GM12878 (cell line): ENCODE data around the gene GIPC1. TPM values are rescaled to one million over a fixed set of nuclear protein-coding genes. Genes with fewer than 3 reads are reported as not detected.

Source experiments
- BMI1 ChIP-seq: fragments of 450-650 bp; IDR thresholded peaks from 2 replicates; pipeline ENCODE4 v1.6.1; 2016; ENCODE audit warnings: mild to moderate bottlenecking, moderate library complexity, borderline replicate concordance
- CHD2 ChIP-seq: IDR thresholded peaks from 2 replicates; pipeline ENCODE4 v1.6.1; 2011; ENCODE audit warnings: low read depth, low read length, improper control_type of control experiment, borderline replicate concordance
- IRF3 ChIP-seq: fragments of 450-650 bp; IDR thresholded peaks from 2 replicates; pipeline ENCODE4 v1.6.1; 2014; ENCODE audit warnings: mild to moderate bottlenecking
- IRF5 ChIP-seq: fragments of 450-650 bp; IDR thresholded peaks from 2 replicates; pipeline ENCODE4 v1.6.1; 2017; ENCODE audit warnings: borderline replicate concordance
- NR2F1 ChIP-seq: fragments of 450-650 bp; conservative IDR thresholded peaks from 2 replicates; pipeline ENCODE4 v1.6.1; 2017; ENCODE audit warnings: mild to moderate bottlenecking
- PAX5 ChIP-seq: IDR thresholded peaks from 2 replicates; pipeline ENCODE4 v1.6.1; 2011; ENCODE audit warnings: low read depth, low read length, borderline replicate concordance
- POLR2A ChIP-seq: IDR thresholded peaks from 2 replicates; pipeline ENCODE4 v1.6.1; 2011; ENCODE audit warnings: low read depth, mild to moderate bottlenecking, low read length
- TAF1 ChIP-seq: IDR thresholded peaks from 2 replicates; pipeline ENCODE4 v1.6.1; 2011; ENCODE audit warnings: mild to moderate bottlenecking, low read depth, low read length, borderline replicate concordance
- USF2 ChIP-seq: IDR thresholded peaks from 2 replicates; pipeline ENCODE4 v1.6.1; 2011; ENCODE audit warnings: low read depth, low read length, improper control_type of control experiment, borderline replicate concordance
- ZNF24 ChIP-seq: fragments of 450-650 bp; IDR thresholded peaks from 2 replicates; pipeline ENCODE4 v1.6.1; 2017; ENCODE audit warnings: antibody characterized with exemption, mild to moderate bottlenecking
- ZNF622 ChIP-seq: fragments of 450-650 bp; IDR thresholded peaks from 2 replicates; pipeline ENCODE4 v1.6.1; 2017; ENCODE audit warnings: mild to moderate bottlenecking, inconsistent platforms
- polyA plus RNA-seq, 11 experiments: library from polyadenylated mRNA; depleted of rRNA in 4 of 11; unstranded in 6 of 11; stranded (reverse) in 5 of 11; fragments of >200 nt; fragmentation: Nextera tagmentation in 4 of 11; fragmentation: Illumina TruSeq in 1 of 11; extraction: Ambion mirVana in 4 of 11; extraction: Trizol in 1 of 11; gene quantifications; 1 replicate in 1 of 11; 2 replicates in 10 of 11; pipeline versions ENCODE4 v1.2.1 to v1.2.3, GENCODE V29; 2011 to 2016; ENCODE audit warnings: inconsistent platforms in 2 of 11, missing spikeins in 2 of 11, low read depth in 1 of 11
- total RNA-seq, 4 experiments: library from RNA; depleted of rRNA in 3 of 4; stranded (reverse); fragments of >200 nt in 3 of 4; fragmentation: Illumina TruSeq in 1 of 4; extraction: Trizol in 1 of 4; gene quantifications; 2 replicates each; pipeline versions ENCODE4 v1.2.1 to v1.2.3, GENCODE V29; 2013 to 2021

GIPC1 gene
- total and polyA plus RNA-seq, 10 of the 15 experiments (the other 5 are each of a cell fraction or from before 2014, with no cell fraction given) = 0.47 to 24.1 (median 13.6) TPM

GRCh38 chr19:14529254-14530004 lies 33.5 kb upstream of the GIPC1 start, which contains the start of gene TECR (continued):
- TF ChIP-seq ZNF622 = no peak
- peak; percentile 93 for TF ChIP-seq TAF1
- TF ChIP-seq IRF5 = no peak
- peak; percentile 85; the same call in 1 of the 2 replicates for TF ChIP-seq BMI1
- no peak; the same call in 1 of the 2 replicates for TF ChIP-seq PAX5
- no peak for TF ChIP-seq ZNF24
- TF ChIP-seq USF2 = no peak; the same call in 1 of the 2 replicates
- TF ChIP-seq NR2F1 = peak; percentile 50; the same call in 1 of the 2 replicates
- peak; percentile 65 for TF ChIP-seq IRF3
- peak; percentile 82 for TF ChIP-seq CHD2
- peak; percentile 99 for TF ChIP-seq POLR2A
